ENCODE measurements around the gene CYSTM1.

GRCh38 chr5:140286424-140286823 is 111.4 kb downstream of the CYSTM1 start:
- TF ChIP-seq CTCF (IDR thresholded peaks at IDR 0.05; ENCODE audit: low read depth, low read length): no peak
- no peak for TF ChIP-seq MYC (IDR thresholded peaks at IDR 0.05; ENCODE audit: low read depth, low read length)
- no peak for TF ChIP-seq POLR2A (IDR thresholded peaks at IDR 0.05; ENCODE audit: extremely low read depth, insufficient read length)
- no peak for TF ChIP-seq MAX (IDR thresholded peaks at IDR 0.05; ENCODE audit: low read depth, low read length)

All from NB4 (cell line).